ENCODE measurements around the gene ATP6V1B1. TPM values are rescaled to one million over a fixed set of nuclear protein-coding genes. Genes with fewer than 3 reads are reported as not detected.

Gene ATP6V1B1
- total and polyA plus RNA-seq, 2 of the 13 experiments (the other 11 are each of a cell fraction or from before 2014, with no cell fraction given) = 0.58 to 1.6 TPM

GRCh38 chr2:70936165-70936978 is 672 bp downstream of the ATP6V1B1 start (continued):
- no peak for TF ChIP-seq PHF21A (CRISPR knock-in tag; IDR thresholded peaks at IDR 0.05)
- TF ChIP-seq, protein P1, sequence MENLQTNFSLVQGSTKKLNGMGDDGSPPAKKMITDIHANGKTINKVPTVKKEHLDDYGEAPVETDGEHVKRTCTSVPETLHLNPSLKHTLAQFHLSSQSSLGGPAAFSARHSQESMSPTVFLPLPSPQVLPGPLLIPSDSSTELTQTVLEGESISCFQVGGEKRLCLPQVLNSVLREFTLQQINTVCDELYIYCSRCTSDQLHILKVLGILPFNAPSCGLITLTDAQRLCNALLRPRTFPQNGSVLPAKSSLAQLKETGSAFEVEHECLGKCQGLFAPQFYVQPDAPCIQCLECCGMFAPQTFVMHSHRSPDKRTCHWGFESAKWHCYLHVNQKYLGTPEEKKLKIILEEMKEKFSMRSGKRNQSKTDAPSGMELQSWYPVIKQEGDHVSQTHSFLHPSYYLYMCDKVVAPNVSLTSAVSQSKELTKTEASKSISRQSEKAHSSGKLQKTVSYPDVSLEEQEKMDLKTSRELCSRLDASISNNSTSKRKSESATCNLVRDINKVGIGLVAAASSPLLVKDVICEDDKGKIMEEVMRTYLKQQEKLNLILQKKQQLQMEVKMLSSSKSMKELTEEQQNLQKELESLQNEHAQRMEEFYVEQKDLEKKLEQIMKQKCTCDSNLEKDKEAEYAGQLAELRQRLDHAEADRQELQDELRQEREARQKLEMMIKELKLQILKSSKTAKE (CRISPR knock-in tag; IDR thresholded peaks at IDR 0.05; ENCODE audit: borderline replicate concordance) = 0 out of 2 replicates have a peak, but pooled peaks have one; percentile 16
- TF ChIP-seq NFIB (CRISPR knock-in tag; IDR thresholded peaks at IDR 0.05; ENCODE audit: borderline replicate concordance) = 0 out of 2 replicates have a peak, but pooled peaks have one; percentile 25
- 0 out of 2 replicates have a peak, but pooled peaks have one; percentile 35 for TF ChIP-seq ZZZ3 (CRISPR knock-in tag; IDR thresholded peaks at IDR 0.05; ENCODE audit: borderline replicate concordance)
- 0 out of 2 replicates have a peak, but pooled peaks have one; percentile 52 for TF ChIP-seq SSRP1 (CRISPR knock-in tag; IDR thresholded peaks at IDR 0.05)
- 0 out of 2 replicates have a peak, but pooled peaks have one; percentile 26 for TF ChIP-seq ZFYVE20 (CRISPR knock-in tag; IDR thresholded peaks at IDR 0.05; ENCODE audit: borderline replicate concordance, low read depth)
- no peak for TF ChIP-seq ZIK1 (CRISPR knock-in tag; IDR thresholded peaks at IDR 0.05; ENCODE audit: borderline replicate concordance, low read depth)
- TF ChIP-seq, protein P2, sequence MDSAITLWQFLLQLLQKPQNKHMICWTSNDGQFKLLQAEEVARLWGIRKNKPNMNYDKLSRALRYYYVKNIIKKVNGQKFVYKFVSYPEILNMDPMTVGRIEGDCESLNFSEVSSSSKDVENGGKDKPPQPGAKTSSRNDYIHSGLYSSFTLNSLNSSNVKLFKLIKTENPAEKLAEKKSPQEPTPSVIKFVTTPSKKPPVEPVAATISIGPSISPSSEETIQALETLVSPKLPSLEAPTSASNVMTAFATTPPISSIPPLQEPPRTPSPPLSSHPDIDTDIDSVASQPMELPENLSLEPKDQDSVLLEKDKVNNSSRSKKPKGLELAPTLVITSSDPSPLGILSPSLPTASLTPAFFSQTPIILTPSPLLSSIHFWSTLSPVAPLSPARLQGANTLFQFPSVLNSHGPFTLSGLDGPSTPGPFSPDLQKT (CRISPR knock-in tag; IDR thresholded peaks at IDR 0.05; ENCODE audit: borderline replicate concordance) = no peak
- TF ChIP-seq HINFP (CRISPR knock-in tag; IDR thresholded peaks at IDR 0.05; ENCODE audit: low read depth) = peak; percentile 31; the same call in 1 of the 2 replicates
- TF ChIP-seq KDM5B (CRISPR knock-in tag; IDR thresholded peaks at IDR 0.05; ENCODE audit: borderline replicate concordance) = 0 out of 2 replicates have a peak, but pooled peaks have one; percentile 9

Measured in HepG2 (cell line).